HCT116 (cell line): ENCODE data around the gene OR10G3. TPM values are rescaled to one million over a fixed set of nuclear protein-coding genes. Genes with fewer than 3 reads are reported as not detected.

Experiments used
- ATAC-seq: fragments of 200-7000 bp; cut with Tn5 transposase; 2 replicates; pipeline ENCODE4 v1.9.1; 2020; ENCODE audit warnings: mild to moderate bottlenecking, moderate library complexity
- BruUV-seq: library from RNA; stranded (reverse); fragments of 400-500 nt; replicated peaks from 2 replicates; lab custom pipeline; 2021; lab: Mats Ljungman, UMichigan
- CTCF ChIA-PET: fragments of 300-600 bp; sonication (Branson Sonifier 250); formaldehyde crosslinking; loops from one replicate; lab custom pipeline; 2021; ENCODE audit warnings: antibody characterized with exemption; lab: Charles Lee
- POLR2A ChIA-PET: fragments of 300-600, 350-600 bp; sonication (Branson Sonifier 250); formaldehyde crosslinking; loops from one replicate; lab custom pipeline; 2021; ENCODE audit warnings: antibody characterized with exemption; lab: Charles Lee
- RAD21 ChIA-PET, 2 experiments: fragments of 300-600 bp; sonication (Branson Sonifier 250); formaldehyde crosslinking; loops; one replicate each; lab custom pipeline; 2023; ENCODE audit warnings: low total read pairs in 2 of 2; ENCODE audit not compliant: uncharacterized antibody in 2 of 2, unreplicated experiment in 2 of 2, low non-redundant PET in 1 of 2; lab: Charles Lee
- DNase-seq: peaks from one replicate; pipeline ENCODE4 v3.0.0-alpha.2; 2010; ENCODE audit warnings: low read depth, low spot score
- H2AFZ ChIP-seq: fragments of 200-600 bp; shearing (Covaris generic), sonication (generic); 2 replicates; pipeline ENCODE4 v1.6.1; 2017; ENCODE audit warnings: low read depth, mixed run types, mixed read lengths, antibody characterized with exemption, low read length; ENCODE audit not compliant: poor library complexity, severe bottlenecking
- H3K27ac ChIP-seq: 2 replicates; pipeline ENCODE4 v1.5.1; 2012; ENCODE audit warnings: low read depth, low read length
- H3K27me3 ChIP-seq: fragments of 200-600 bp; sonication (generic); 2 replicates; pipeline ENCODE4 v1.6.1; 2016; ENCODE audit warnings: mixed run types, low read length, mixed read lengths; ENCODE audit not compliant: insufficient read depth
- H3K36me3 ChIP-seq, 2 experiments: fragments of 200-500 bp in 1 of 2; fragments of 200-600 bp in 1 of 2; sonication (Bioruptor generic) in 1 of 2; sonication (generic) in 1 of 2; 2 replicates each; pipeline versions ENCODE4 v1.5.1 to v1.6.1; 2014 to 2016; ENCODE audit warnings: low read length in 2 of 2, inconsistent platforms in 1 of 2, mixed read lengths in 1 of 2, mixed run types in 1 of 2; ENCODE audit not compliant: insufficient read depth in 2 of 2, control insufficient read depth in 1 of 2
- H3K4me1 ChIP-seq, 2 experiments: fragments of 200-600 bp in 1 of 2; sonication (generic) in 1 of 2; 2 replicates each; pipeline versions ENCODE4 v1.5.1 to v1.6.1; 2012 to 2017; ENCODE audit warnings: low read length in 2 of 2, inconsistent platforms in 1 of 2, mild to moderate bottlenecking in 1 of 2, mixed read lengths in 1 of 2, mixed run types in 1 of 2, moderate library complexity in 1 of 2; ENCODE audit not compliant: insufficient read depth in 2 of 2, control insufficient read depth in 1 of 2
- H3K4me2 ChIP-seq: fragments of 200-600 bp; sonication (generic); 2 replicates; pipeline ENCODE4 v1.6.1; 2017; ENCODE audit warnings: mixed run types, low read length, mixed read lengths
- H3K4me3 ChIP-seq, 2 experiments: fragments of 200-600 bp in 1 of 2; sonication (generic) in 1 of 2; replicated peaks in 1 of 2; 2 replicates each; pipeline ENCODE4 v1.5.1; 2011 to 2016; ENCODE audit warnings: low read length in 2 of 2, control low read depth in 1 of 2, low read depth in 1 of 2, mild to moderate bottlenecking in 1 of 2, mixed read lengths in 1 of 2, mixed run types in 1 of 2
- H3K79me2 ChIP-seq: fragments of 200-600 bp; sonication (generic); 2 replicates; pipeline ENCODE4 v1.6.1; 2017; ENCODE audit warnings: mild to moderate bottlenecking, mixed run types, low read length, moderate library complexity, mixed read lengths; ENCODE audit not compliant: insufficient read depth
- H3K9ac ChIP-seq: fragments of 200-600 bp; sonication (generic); 2 replicates; pipeline ENCODE4 v1.6.1; 2016; ENCODE audit warnings: low read length, mixed read lengths
- H3K9me2 ChIP-seq: fragments of 200-600 bp; sonication (generic), shearing (Covaris generic); 2 replicates; pipeline ENCODE4 v1.6.1; 2017; ENCODE audit warnings: mixed run types, mild to moderate bottlenecking, moderate library complexity; ENCODE audit not compliant: insufficient read depth
- H3K9me3 ChIP-seq, 2 experiments: fragments of 200-500 bp in 1 of 2; fragments of 200-600 bp in 1 of 2; sonication (Bioruptor generic) in 1 of 2; sonication (generic) in 1 of 2; 2 replicates each; pipeline ENCODE4 v1.6.1; 2014 to 2017; ENCODE audit warnings: low read length in 2 of 2, mixed read lengths in 2 of 2, inconsistent platforms in 1 of 2, low read depth in 1 of 2, mild to moderate bottlenecking in 1 of 2, mixed run types in 1 of 2, moderate library complexity in 1 of 2; ENCODE audit not compliant: control insufficient read depth in 1 of 2, insufficient read depth in 1 of 2
- H4K20me1 ChIP-seq: fragments of 200-600 bp; sonication (generic), shearing (Covaris generic); 2 replicates; pipeline ENCODE4 v1.6.1; 2017; ENCODE audit warnings: mixed run types, mild to moderate bottlenecking, moderate library complexity; ENCODE audit not compliant: insufficient read depth
- ATF3 ChIP-seq: IDR thresholded peaks from 2 replicates; pipeline ENCODE4 v1.6.1; 2012
- CBX3 ChIP-seq: IDR thresholded peaks from 2 replicates; pipeline ENCODE4 v1.6.1; 2012; ENCODE audit warnings: low read depth
- CTCF ChIP-seq, 3 experiments: fragments of 200-600 bp in 1 of 3; sonication (generic) in 1 of 3; IDR thresholded peaks in 2 of 3; conservative IDR thresholded peaks in 1 of 3; 2 replicates each; pipeline ENCODE4 v1.5.1; 2012 to 2017; ENCODE audit warnings: low read depth in 2 of 3, low read length in 2 of 3, antibody characterized with exemption in 1 of 3, borderline replicate concordance in 1 of 3, control low read depth in 1 of 3, mild to moderate bottlenecking in 1 of 3, mixed read lengths in 1 of 3, mixed run types in 1 of 3, moderate library complexity in 1 of 3; ENCODE audit not compliant: insufficient read depth in 1 of 3
- EGR1 ChIP-seq: IDR thresholded peaks from 2 replicates; pipeline ENCODE4 v1.6.1; 2012; ENCODE audit warnings: low read depth
- EZH2 ChIP-seq: fragments of 200-600 bp; sonication (generic); IDR thresholded peaks from 2 replicates; pipeline ENCODE4 v1.6.1; 2017; ENCODE audit warnings: antibody characterized with exemption, mixed run types
- EZH2phosphoT487 ChIP-seq: fragments of 200-600 bp; IDR thresholded peaks from 2 replicates; pipeline ENCODE4 v1.6.1; 2018; ENCODE audit warnings: antibody characterized with exemption, borderline replicate concordance
- MAX ChIP-seq: IDR thresholded peaks from 2 replicates; pipeline ENCODE4 v1.6.1; 2012
- POLR2A ChIP-seq: IDR thresholded peaks from 2 replicates; pipeline ENCODE4 v1.7.0; 2011; ENCODE audit warnings: borderline replicate concordance; ENCODE audit not compliant: insufficient read depth, insufficient read length; ENCODE audit errors: extremely low read depth
- RAD21 ChIP-seq: IDR thresholded peaks from 2 replicates; pipeline ENCODE4 v1.6.1; 2012; ENCODE audit warnings: low read depth, mild to moderate bottlenecking
- REST ChIP-seq: IDR thresholded peaks from 2 replicates; pipeline ENCODE4 v1.6.1; 2012; ENCODE audit warnings: low read depth
- SIN3A ChIP-seq: IDR thresholded peaks from 2 replicates; pipeline ENCODE4 v1.6.1; 2012; ENCODE audit warnings: low read depth
- SP1 ChIP-seq: IDR thresholded peaks from 2 replicates; pipeline ENCODE4 v1.6.1; 2012; ENCODE audit warnings: low read depth
- ZBTB33 ChIP-seq: IDR thresholded peaks from 2 replicates; pipeline ENCODE4 v1.6.1; 2011; ENCODE audit warnings: mild to moderate bottlenecking, low read length, moderate library complexity; ENCODE audit not compliant: insufficient replicate concordance; ENCODE audit errors: extremely low read depth
- ZFX ChIP-seq: fragments of 450-650 bp; IDR thresholded peaks from 2 replicates; pipeline ENCODE4 v1.6.1; 2017
- intact Hi-C: fragments of 100-400 bp; cut with micrococcal nuclease; formaldehyde crosslinking; loops from 2 replicates; pipeline ENCODE4 v1.10.0; 2022
- total RNA-seq: library from RNA; stranded (reverse); gene quantifications from one replicate; pipeline ENCODE4 v1.2.1, GENCODE V29; 2021; ENCODE audit not compliant: unreplicated experiment

The OR10G3 gene
- total RNA-seq, 1 experiment from 2014 or later, result not detected

GRCh38 chr14:21527318-21527679 is 52.6 kb downstream of the OR10G3 start:
- no peak overlapping the region for H3K27ac ChIP-seq
- H3K9me3 ChIP-seq, result no peaks in the 10 kb centered on the region
- no peak overlapping the region for H3K4me2 ChIP-seq

More at GRCh38 chr14:21527318-21527679, 52.6 kb downstream of the OR10G3 start:
- Histone ChIP-seq H3K79me2 (no peaks in the 10 kb centered on the region), H3K9me2 (no peaks in the 10 kb centered on the region), H3K4me1 (peaks cover 0 to 5% of the 10 kb centered on the region in 2 experiments; a peak in 1 of 4 replicates), H4K20me1 (no peaks in the 10 kb centered on the region), H3K36me3 (no peaks in the 10 kb centered on the region), H3K27me3 (no peaks in the 10 kb centered on the region; the same call in 1 of the 2 replicates), H3K4me3 (no peak overlapping the region), H2AFZ (no peak overlapping the region), H3K9ac (no peak overlapping the region)
- BruUV-seq, result no TSS peak
- intact Hi-C loops, result no loop called here
- TF ChIP-seq EZH2 (no peak), ATF3 (no peak), MAX (no peak), SP1 (no peak), CTCF (IDR thresholded peaks at IDR 0.05 in 2 of 3, conservative IDR thresholded peaks at IDR 0.05 in 1 of 3; ENCODE audit: borderline replicate concordance in 1 of 3, insufficient read depth in 1 of 3, low read depth in 2 of 3, low read length in 2 of 3) (no peak), EGR1 (no peak), RAD21 (no peak), POLR2A (no peak), EZH2phosphoT487 (no peak), ZBTB33 (no peak), CBX3 (no peak), REST (no peak), ZFX (no peak), SIN3A (no peak)
- CTCF ChIA-PET, result no interaction called here
- no peak for DNase-seq
- POLR2A ChIA-PET, result no interaction called here
- no peak for ATAC-seq
- RAD21 ChIA-PET, result no interaction called here
